ENCODE results near the gene MRPL55.

The MRPL55 gene

DNA sequence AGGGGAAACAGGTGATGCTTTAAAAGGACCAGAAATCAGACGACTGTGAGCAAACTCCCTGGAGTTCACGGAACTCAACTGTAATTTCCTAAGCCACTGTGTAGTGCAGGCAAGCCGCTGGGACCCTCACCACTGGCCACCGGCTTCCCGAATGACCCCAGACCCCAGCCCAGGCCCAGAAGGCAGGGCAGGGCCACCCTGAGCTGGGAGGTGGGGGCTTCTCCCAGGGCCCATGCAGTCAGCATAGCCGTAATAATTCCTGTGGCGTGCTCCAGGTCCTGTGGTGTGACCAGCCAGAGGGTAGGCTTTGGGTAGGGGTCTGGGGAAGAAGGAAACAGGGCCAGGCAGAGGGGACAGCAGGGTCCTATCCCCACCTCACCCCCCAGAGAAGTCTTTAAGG, 30.1 kb downstream of the MRPL55 start:
- TF ChIP-seq CTCF (conservative IDR thresholded peaks at IDR 0.05; ENCODE audit: low read depth, low read length): no peak
- Histone ChIP-seq H3K9ac (no peak overlapping the region), H3K79me2 (ENCODE audit: insufficient read depth, low read depth) (peaks cover 54% of the 10 kb centered on the region), H3K4me2 (no peak overlapping the region), H2AFZ (ENCODE audit: low read depth) (no peak overlapping the region), H3K4me3 (IDR thresholded peaks at IDR 0.05; ENCODE audit: insufficient read depth, low read depth, low read length) (no peak overlapping the region), H3K36me3 (ENCODE audit: insufficient read depth) (0 out of 2 replicates have a peak, but pooled peaks cover 6% of the 10 kb centered on the region), H4K20me1 (ENCODE audit: insufficient read depth) (peaks cover 6% of the 10 kb centered on the region), H3K27ac (no peak overlapping the region), H3K4me1 (ENCODE audit: low read depth, poor library complexity, severe bottlenecking) (peaks cover 12% of the 10 kb centered on the region), H3K27me3 (ENCODE audit: insufficient read depth, low read depth) (no peaks in the 10 kb centered on the region)

- Histone ChIP-seq H3K9ac (no peak overlapping the region), H3K4me3 (IDR thresholded peaks at IDR 0.05; ENCODE audit: insufficient read depth, low read depth, low read length) (no peak overlapping the region), H4K20me1 (ENCODE audit: insufficient read depth) (no peaks in the 10 kb centered on the region), H2AFZ (ENCODE audit: low read depth) (no peak overlapping the region), H3K27ac (no peak overlapping the region), H3K79me2 (ENCODE audit: insufficient read depth, low read depth) (peaks cover 41% of the 10 kb centered on the region), H3K4me2 (no peak overlapping the region), H3K27me3 (ENCODE audit: insufficient read depth, low read depth) (no peaks in the 10 kb centered on the region), H3K36me3 (ENCODE audit: insufficient read depth) (no peaks in the 10 kb centered on the region), H3K4me1 (ENCODE audit: low read depth, poor library complexity, severe bottlenecking) (peaks cover 17% of the 10 kb centered on the region)
- no peak for TF ChIP-seq CTCF (conservative IDR thresholded peaks at IDR 0.05; ENCODE audit: low read depth, low read length)
Observed at GRCh38 chr1:228077565-228078330, 31.4 kb downstream of the MRPL55 start.

DNA sequence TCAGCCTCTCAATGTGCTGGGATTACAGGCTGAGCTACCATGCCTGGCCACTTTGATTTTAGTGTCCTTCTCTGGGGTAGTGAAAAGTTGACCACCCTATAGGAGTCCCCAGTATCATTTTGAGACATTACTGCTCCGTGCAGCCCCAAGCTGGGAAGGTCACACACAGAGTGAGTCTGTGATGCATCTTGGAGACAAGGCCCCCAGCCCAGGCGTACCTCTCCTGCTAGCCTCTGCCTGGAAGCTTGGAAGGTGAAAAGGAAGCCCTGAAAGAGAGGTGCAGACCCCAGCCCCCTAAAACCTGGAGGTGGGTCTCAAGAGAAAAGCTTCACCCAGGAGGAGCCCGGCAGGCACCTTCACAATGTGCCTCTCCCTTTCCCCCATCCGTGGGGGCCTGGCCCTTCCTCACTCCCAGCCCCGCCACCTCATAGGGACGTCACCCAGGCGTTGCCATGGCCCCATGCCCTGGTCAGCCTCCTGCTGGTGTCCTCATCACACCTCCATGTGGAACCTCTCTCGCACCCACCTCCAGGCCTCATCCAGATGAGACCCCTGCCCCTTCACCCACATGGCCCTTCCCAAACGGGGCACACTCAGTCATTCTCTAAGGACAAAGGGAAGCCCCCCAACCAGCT, 32.2 kb downstream of the MRPL55 start:
- peaks cover 33% of the 10 kb centered on the region for H3K79me2 ChIP-seq (ENCODE audit: insufficient read depth, low read depth)
- no peak overlapping the region for H3K4me3 ChIP-seq (IDR thresholded peaks at IDR 0.05; ENCODE audit: insufficient read depth, low read depth, low read length)
- H2AFZ ChIP-seq (ENCODE audit: low read depth): no peak overlapping the region
- H3K4me2 ChIP-seq: no peak overlapping the region
- H3K4me1 ChIP-seq (ENCODE audit: low read depth, poor library complexity, severe bottlenecking): peaks cover 24% of the 10 kb centered on the region
- no peak overlapping the region for H3K27ac ChIP-seq
- no peaks in the 10 kb centered on the region for H3K27me3 ChIP-seq (ENCODE audit: insufficient read depth, low read depth)
- no peak for TF ChIP-seq CTCF (conservative IDR thresholded peaks at IDR 0.05; ENCODE audit: low read depth, low read length)
- H4K20me1 ChIP-seq (ENCODE audit: insufficient read depth): no peaks in the 10 kb centered on the region
- no peak overlapping the region for H3K9ac ChIP-seq
- no peaks in the 10 kb centered on the region for H3K36me3 ChIP-seq (ENCODE audit: insufficient read depth)

- no peak overlapping the region for H3K4me3 ChIP-seq (IDR thresholded peaks at IDR 0.05; ENCODE audit: insufficient read depth, low read depth, low read length)
- no peak overlapping the region for H3K4me2 ChIP-seq
- no peaks in the 10 kb centered on the region for H4K20me1 ChIP-seq (ENCODE audit: insufficient read depth)
- peaks cover 21% of the 10 kb centered on the region for H3K4me1 ChIP-seq (ENCODE audit: low read depth, poor library complexity, severe bottlenecking)
- H3K9ac ChIP-seq: no peak overlapping the region
- no peaks in the 10 kb centered on the region for H3K27me3 ChIP-seq (ENCODE audit: insufficient read depth, low read depth)
- no peak overlapping the region for H2AFZ ChIP-seq (ENCODE audit: low read depth)
- H3K27ac ChIP-seq: no peak overlapping the region
- no peak for TF ChIP-seq CTCF (conservative IDR thresholded peaks at IDR 0.05; ENCODE audit: low read depth, low read length)
- peaks cover 22% of the 10 kb centered on the region for H3K79me2 ChIP-seq (ENCODE audit: insufficient read depth, low read depth)
- no peaks in the 10 kb centered on the region for H3K36me3 ChIP-seq (ENCODE audit: insufficient read depth)
Observed at GRCh38 chr1:228075801-228076271, 33.3 kb downstream of the MRPL55 start.
